ENCODE results near the gene LMF1. TPM values are rescaled to one million over a fixed set of nuclear protein-coding genes. Genes with fewer than 3 reads are reported as not detected.

LMF1 gene
- total RNA-seq, 1 experiment from 2014 or later, result 12.8 TPM

GRCh38 chr16:1012722-1013592 is 42.2 kb upstream of the LMF1 start (continued):
- TF ChIP-seq CEBPB (IDR thresholded peaks at IDR 0.05; ENCODE audit: low read depth) (no peak), FOSL1 (IDR thresholded peaks at IDR 0.05; ENCODE audit: low read depth) (no peak), SIN3A (IDR thresholded peaks at IDR 0.05; ENCODE audit: low read depth) (no peak)

- peaks cover 31% of the 10 kb centered on the region for H3K27me3 ChIP-seq (ENCODE audit: insufficient read depth, low read length)
- CTCF ChIA-PET, result no interaction called here
Observed at GRCh38 chr16:1012135-1012534, 41.4 kb upstream of the LMF1 start.

More at GRCh38 chr16:1012135-1012534, 41.4 kb upstream of the LMF1 start:
- Histone ChIP-seq H3K9me3 (ENCODE audit: control insufficient read depth in 1 of 2, insufficient read depth in 1 of 2, low read depth in 1 of 2, low read length in 2 of 2) (no peaks in the 10 kb centered on the region), H3K9ac (ENCODE audit: low read length) (no peak overlapping the region), H3K4me3 (replicated peaks in 1 of 2; ENCODE audit: low read depth in 1 of 2, low read length in 2 of 2) (no peak overlapping the region), H3K4me2 (ENCODE audit: low read length) (no peak overlapping the region), H4K20me1 (ENCODE audit: insufficient read depth) (no peaks in the 10 kb centered on the region), H3K27ac (ENCODE audit: low read depth, low read length) (no peak overlapping the region), H3K4me1 (ENCODE audit: control insufficient read depth in 1 of 2, insufficient read depth in 2 of 2, low read length in 2 of 2) (peaks cover 5 to 8% of the 10 kb centered on the region in 2 experiments), H3K79me2 (ENCODE audit: insufficient read depth, low read length) (no peaks in the 10 kb centered on the region), H3K9me2 (ENCODE audit: insufficient read depth) (no peaks in the 10 kb centered on the region), H2AFZ (ENCODE audit: low read depth, low read length, poor library complexity, severe bottlenecking) (no peak overlapping the region), H3K36me3 (ENCODE audit: control insufficient read depth in 1 of 2, insufficient read depth in 2 of 2, low read length in 2 of 2) (no peaks in the 10 kb centered on the region)
- BruUV-seq (replicated peaks), result no TSS peak
- TF ChIP-seq ATF3 (IDR thresholded peaks at IDR 0.05) (no peak), YY1 (IDR thresholded peaks at IDR 0.05; ENCODE audit: extremely low read depth, insufficient replicate concordance, low read depth, low read length) (no peak), CEBPB (IDR thresholded peaks at IDR 0.05; ENCODE audit: low read depth) (no peak)
- no peak for ATAC-seq
- no peak for DNase-seq (ENCODE audit: low read depth, low spot score)
- POLR2A ChIA-PET, result no interaction called here
- intact Hi-C loops (cut with micrococcal nuclease), result no loop called here
- RAD21 ChIA-PET (ENCODE audit: low non-redundant PET in 1 of 2, low total read pairs in 2 of 2, uncharacterized antibody in 2 of 2, unreplicated experiment in 2 of 2), result no interaction called here

Data from HCT116 (cell line).